Uterus (tissue), 2 donors: ENCODE measurements around the gene SH3PXD2B.
"Not testable (repeated sequence)": the region's sequence is repeated elsewhere in the genome, so short reads cannot be mapped to it uniquely, and the experiment has no call there.

ENCODE experiments used
- POLR2A ChIP-seq, 2 donors: fragments of 450-650 bp; IDR thresholded peaks; one replicate each; pipeline ENCODE4 v1.6.1; 2016; ENCODE audit warnings: antibody characterized with exemption in 2 of 2, mild to moderate bottlenecking in 1 of 2, moderate library complexity in 1 of 2
- TF ChIP-seq, protein P1 (sequence below), 4 experiments: fragments of 200-600 bp in 2 of 4; fragments of 450-650 bp in 2 of 4; sonication (generic) in 2 of 4; IDR thresholded peaks; one replicate each; pipeline ENCODE4 v1.5.1; 2016 to 2019; ENCODE audit warnings: antibody characterized with exemption in 4 of 4, mild to moderate bottlenecking in 2 of 4, moderate library complexity in 1 of 4

- not testable (repeated sequence) for TF ChIP-seq POLR2A (IDR thresholded peaks at IDR 0.05)
- TF ChIP-seq, protein P1, sequence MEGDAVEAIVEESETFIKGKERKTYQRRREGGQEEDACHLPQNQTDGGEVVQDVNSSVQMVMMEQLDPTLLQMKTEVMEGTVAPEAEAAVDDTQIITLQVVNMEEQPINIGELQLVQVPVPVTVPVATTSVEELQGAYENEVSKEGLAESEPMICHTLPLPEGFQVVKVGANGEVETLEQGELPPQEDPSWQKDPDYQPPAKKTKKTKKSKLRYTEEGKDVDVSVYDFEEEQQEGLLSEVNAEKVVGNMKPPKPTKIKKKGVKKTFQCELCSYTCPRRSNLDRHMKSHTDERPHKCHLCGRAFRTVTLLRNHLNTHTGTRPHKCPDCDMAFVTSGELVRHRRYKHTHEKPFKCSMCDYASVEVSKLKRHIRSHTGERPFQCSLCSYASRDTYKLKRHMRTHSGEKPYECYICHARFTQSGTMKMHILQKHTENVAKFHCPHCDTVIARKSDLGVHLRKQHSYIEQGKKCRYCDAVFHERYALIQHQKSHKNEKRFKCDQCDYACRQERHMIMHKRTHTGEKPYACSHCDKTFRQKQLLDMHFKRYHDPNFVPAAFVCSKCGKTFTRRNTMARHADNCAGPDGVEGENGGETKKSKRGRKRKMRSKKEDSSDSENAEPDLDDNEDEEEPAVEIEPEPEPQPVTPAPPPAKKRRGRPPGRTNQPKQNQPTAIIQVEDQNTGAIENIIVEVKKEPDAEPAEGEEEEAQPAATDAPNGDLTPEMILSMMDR (IDR thresholded peaks at IDR 0.05), result not testable (repeated sequence)
Observed at GRCh38 chr5:172352526-172352925, 101.8 kb downstream of the SH3PXD2B start.
